Measurements from ENCODE around the gene GBF1. TPM values are rescaled to one million over a fixed set of nuclear protein-coding genes. Genes with fewer than 3 reads are reported as not detected.

Gene GBF1
- total and polyA plus RNA-seq, 2 donors (not counting 1 experiment from before 2014, with no cell fraction given): 20.8 to 39.3 TPM

- ChIA-PET CTCF (interaction anchor here (0.6 to 1.7 kb wide), 5 partner anchors 14 to 976 kb away, joined by 3 to 6 read pairs (median 4); no protein-coding TSS in a partner anchor), POLR2A (no interaction called here)
- ATAC-seq (ENCODE audit: low read depth) (no peak), DNase-seq (no peak)
- Mint-ChIP-seq H3K4me3 (no peak overlapping the region), H3K9me3 (ENCODE audit: insufficient read depth) (no peaks in the 10 kb centered on the region), H3K27me3 (no peaks in the 10 kb centered on the region), H3K4me1 (peaks cover 7% of the 10 kb centered on the region), H3K27ac (no peak overlapping the region)
- no peak overlapping the region for H3K9ac ChIP-seq (ENCODE audit: low read length)
- H3K4me1 ChIP-seq (ENCODE audit: control insufficient read depth in 2 of 2, insufficient read depth in 2 of 2, low read length in 2 of 2): no peaks in the 10 kb centered on the region
- H4K20me1 ChIP-seq (ENCODE audit: control insufficient read depth, insufficient read depth, low read length, poor library complexity, severe bottlenecking): peaks cover 60% of the 10 kb centered on the region
- intact Hi-C loops (cut with micrococcal nuclease): no loop called here
- H3K36me3 ChIP-seq (replicated peaks in 1 of 2; ENCODE audit: control extremely low read depth in 1 of 2, control insufficient read depth in 1 of 2, extremely low read depth in 1 of 2, insufficient read depth in 2 of 2, low read length in 1 of 2): peaks cover 7 to 53% of the 10 kb centered on the region in 2 experiments
- 97% methylated on average over 4 of the region's 4 CpGs for WGBS (ENCODE audit: insufficient coverage)
- H3K27ac ChIP-seq (ENCODE audit: low read length in 2 of 2): no peak overlapping the region
- H3K27me3 ChIP-seq (replicated peaks in 1 of 4; ENCODE audit: control extremely low read depth in 1 of 4, control insufficient read depth in 3 of 4, insufficient read depth in 4 of 4, low read length in 3 of 4): no peaks in the 10 kb centered on the region
- H2AFZ ChIP-seq (ENCODE audit: insufficient read depth, low read depth, low read length, poor library complexity, severe bottlenecking): no peak overlapping the region
- H3K79me2 ChIP-seq (ENCODE audit: control insufficient read depth, insufficient read depth, low read length): peaks cover 85% of the 10 kb centered on the region
- no peak overlapping the region for H3K4me3 ChIP-seq (ENCODE audit: control extremely low read depth in 1 of 5, extremely low read depth in 1 of 5, insufficient read depth in 1 of 5, low read depth in 2 of 5, low read length in 4 of 5)
- TF ChIP-seq EZH2 (IDR thresholded peaks at IDR 0.05; ENCODE audit: borderline replicate concordance, insufficient read depth, low read depth, low read length, poor library complexity, severe bottlenecking) (no peak), CTCF (IDR thresholded peaks at IDR 0.05) (no peak)
- H3K4me2 ChIP-seq (replicated peaks; ENCODE audit: low read depth, low read length, poor library complexity, severe bottlenecking): no peak overlapping the region
- H3K9me3 ChIP-seq (ENCODE audit: control extremely low read depth in 1 of 3, control insufficient read depth in 2 of 3, insufficient read depth in 1 of 3, low read length in 2 of 3): no peaks in the 10 kb centered on the region
These were observed 17.5 kb downstream of the GBF1 start for GRCh38 chr10:102262744-102263370.

GRCh38 chr10:102264371-102264770, 19.0 kb downstream of the GBF1 start:
- ATAC-seq (ENCODE audit: low read depth): no peak
- peaks cover 19% of the 10 kb centered on the region for H3K4me1 Mint-ChIP-seq
- POLR2A ChIA-PET: no interaction called here
- H3K4me2 ChIP-seq (replicated peaks; ENCODE audit: low read depth, low read length, poor library complexity, severe bottlenecking): no peak overlapping the region
- no peak overlapping the region for H3K4me3 ChIP-seq (ENCODE audit: control extremely low read depth in 1 of 5, extremely low read depth in 1 of 5, insufficient read depth in 1 of 5, low read depth in 2 of 5, low read length in 4 of 5)
- no peaks in the 10 kb centered on the region for H3K9me3 ChIP-seq (ENCODE audit: control extremely low read depth in 1 of 3, control insufficient read depth in 2 of 3, insufficient read depth in 1 of 3, low read length in 2 of 3)
- peaks cover 56% of the 10 kb centered on the region for H4K20me1 ChIP-seq (ENCODE audit: control insufficient read depth, insufficient read depth, low read length, poor library complexity, severe bottlenecking)
- no peaks in the 10 kb centered on the region for H3K4me1 ChIP-seq (ENCODE audit: control insufficient read depth in 2 of 2, insufficient read depth in 2 of 2, low read length in 2 of 2)
- CTCF ChIA-PET: no interaction called here
- no peak overlapping the region for H2AFZ ChIP-seq (ENCODE audit: insufficient read depth, low read depth, low read length, poor library complexity, severe bottlenecking)
- H3K27ac Mint-ChIP-seq: no peak overlapping the region
- no peak for DNase-seq
- no peaks in the 10 kb centered on the region for H3K27me3 ChIP-seq (replicated peaks in 1 of 4; ENCODE audit: control extremely low read depth in 1 of 4, control insufficient read depth in 3 of 4, insufficient read depth in 4 of 4, low read length in 3 of 4)
- intact Hi-C loops (cut with micrococcal nuclease): no loop called here
- H3K9me3 Mint-ChIP-seq (ENCODE audit: insufficient read depth): no peaks in the 10 kb centered on the region
- WGBS (ENCODE audit: insufficient coverage): no CpG with 5 or more reads among the region's 4 CpGs
- H3K9ac ChIP-seq (ENCODE audit: low read length): no peak overlapping the region
- peaks cover 82% of the 10 kb centered on the region for H3K79me2 ChIP-seq (ENCODE audit: control insufficient read depth, insufficient read depth, low read length)
- no peak overlapping the region for H3K27ac ChIP-seq (ENCODE audit: low read length in 2 of 2)
- TF ChIP-seq CTCF (IDR thresholded peaks at IDR 0.05) (no peak), EZH2 (IDR thresholded peaks at IDR 0.05; ENCODE audit: borderline replicate concordance, insufficient read depth, low read depth, low read length, poor library complexity, severe bottlenecking) (no peak)
- H3K27me3 Mint-ChIP-seq: no peaks in the 10 kb centered on the region
- H3K4me3 Mint-ChIP-seq: no peak overlapping the region
- peaks cover 5 to 52% of the 10 kb centered on the region in 2 experiments for H3K36me3 ChIP-seq (replicated peaks in 1 of 2; ENCODE audit: control extremely low read depth in 1 of 2, control insufficient read depth in 1 of 2, extremely low read depth in 1 of 2, insufficient read depth in 2 of 2, low read length in 1 of 2)
